ENCODE data around the gene NINL. TPM values are rescaled to one million over a fixed set of nuclear protein-coding genes. Genes with fewer than 3 reads are reported as not detected.

The NINL gene
- total and polyA plus RNA-seq, 2 of the 4 experiments (the other 2 are of a cell fraction): 3.0 to 10.4 TPM

GRCh38 chr20:25466846-25467245 lies 118.5 kb downstream of the NINL start:
- H3K9ac ChIP-seq (ENCODE audit: low read depth, low read length): no peak overlapping the region
- no peak for DNase-seq
- in situ Hi-C loops (cut with MboI; ENCODE audit: low sequenced_read_pairs) (no loop called here), intact Hi-C loops (cut with micrococcal nuclease) (no loop called here), dilution Hi-C loops (cut with HindIII; ENCODE audit: low sequenced_read_pairs, unreplicated experiment) (no loop called here)
- no peak overlapping the region for H3K27ac ChIP-seq (ENCODE audit: insufficient read depth, low read length)
- no TSS peak for BruUV-seq (replicated peaks)
- peaks cover 3% of the 10 kb centered on the region; the same call in 1 of the 2 replicates for H4K20me1 ChIP-seq (ENCODE audit: insufficient read depth, low read length)
- peaks cover 4 to 7% of the 10 kb centered on the region in 2 experiments; a peak in 1 of 4 replicates for H3K79me1 ChIP-seq (ENCODE audit: low read depth in 1 of 2, low read length in 2 of 2)
- H2BK120ac ChIP-seq (ENCODE audit: low read depth, low read length): no peak overlapping the region
- no peak overlapping the region for H2AFZ ChIP-seq (replicated peaks; ENCODE audit: low read length, poor library complexity)
- no peak overlapping the region for H3K23ac ChIP-seq (ENCODE audit: low read depth, low read length)
- H3K4me3 ChIP-seq (ENCODE audit: insufficient read depth, low read depth, low read length): no peak overlapping the region
- no peak overlapping the region for H2BK5ac ChIP-seq (ENCODE audit: low read depth, low read length, poor library complexity, severe bottlenecking)
- H3K27me3 ChIP-seq (ENCODE audit: control insufficient read depth, insufficient read depth, low read length): no peaks in the 10 kb centered on the region
- no peak overlapping the region for H4K91ac ChIP-seq (ENCODE audit: insufficient read depth, low read depth, low read length)
- H3K36me3 ChIP-seq (ENCODE audit: control insufficient read depth, insufficient read depth, low read length): peaks cover 35% of the 10 kb centered on the region
- H4K5ac ChIP-seq (ENCODE audit: low read depth, low read length): no peak overlapping the region
- ChIA-PET POLR2A (ENCODE audit: unreplicated experiment) (no interaction called here), CTCF (no interaction called here)
- H3K14ac ChIP-seq (replicated peaks; ENCODE audit: low read depth, low read length): no peak overlapping the region
- no peak overlapping the region for H2BK15ac ChIP-seq (ENCODE audit: low read depth, low read length)
- no peaks in the 10 kb centered on the region for H3K9me3 ChIP-seq (ENCODE audit: control insufficient read depth, insufficient read depth, low read length)
- H2AK9ac ChIP-seq (replicated peaks; ENCODE audit: low read depth, low read length, poor library complexity): no peak overlapping the region
- no peak overlapping the region for H2BK20ac ChIP-seq (ENCODE audit: low read depth, low read length)
- H3K18ac ChIP-seq (ENCODE audit: low read depth, low read length): no peak overlapping the region
- no peak overlapping the region for H3K56ac ChIP-seq (ENCODE audit: extremely low read depth, insufficient read depth, low read length)
- ATAC-seq (ENCODE audit: low read depth): no peak
- no peaks in the 10 kb centered on the region for H3K4me1 ChIP-seq (ENCODE audit: control insufficient read depth, insufficient read depth, low read length)
- H3K4ac ChIP-seq (ENCODE audit: low read depth, low read length): no peak overlapping the region
- no peak overlapping the region for H2AK5ac ChIP-seq (ENCODE audit: low read depth, low read length)
- no peak for TF ChIP-seq MAZ (IDR thresholded peaks at IDR 0.05; ENCODE audit: borderline replicate concordance, low read depth, low read length)
- no peak for TF ChIP-seq MXI1 (IDR thresholded peaks at IDR 0.05; ENCODE audit: borderline replicate concordance, low read depth, low read length)
- TF ChIP-seq SMC3 (IDR thresholded peaks at IDR 0.05; ENCODE audit: low read depth, low read length): no peak
- TF ChIP-seq CEBPB (IDR thresholded peaks at IDR 0.05; ENCODE audit: low read depth, low read length): no peak
- no peak for TF ChIP-seq FOS (IDR thresholded peaks at IDR 0.05; ENCODE audit: low read depth, low read length)
- no peak for TF ChIP-seq RFX5 (IDR thresholded peaks at IDR 0.05; ENCODE audit: low read depth, low read length)
- no peak for TF ChIP-seq BHLHE40 (IDR thresholded peaks at IDR 0.05; ENCODE audit: low read depth, low read length)
- no peak for TF ChIP-seq CHD1 (IDR thresholded peaks at IDR 0.05; ENCODE audit: low read depth, low read length)
- no peak for TF ChIP-seq NFE2L2 (IDR thresholded peaks at IDR 0.05; ENCODE audit: low read depth, low read length)
- no peak for TF ChIP-seq RAD21 (IDR thresholded peaks at IDR 0.05; ENCODE audit: low read length)
- TF ChIP-seq CTCF (conservative IDR thresholded peaks at IDR 0.05; ENCODE audit: low read depth, low read length): no peak
- TF ChIP-seq RCOR1 (IDR thresholded peaks at IDR 0.05; ENCODE audit: insufficient replicate concordance, low read length): no peak
- no peak for TF ChIP-seq ELK1 (IDR thresholded peaks at IDR 0.05; ENCODE audit: borderline replicate concordance, low read depth, low read length)
- no peak for TF ChIP-seq USF2 (IDR thresholded peaks at IDR 0.05; ENCODE audit: low read depth, low read length)
- TF ChIP-seq MAFK (IDR thresholded peaks at IDR 0.05; ENCODE audit: low read depth, low read length): no peak
- no peak for TF ChIP-seq POLR2A (IDR thresholded peaks at IDR 0.05; ENCODE audit: low read depth, low read length)
- WGBS, 2 experiments (ENCODE audit: extremely low coverage in 2 of 2, insufficient read length in 1 of 2): no CpG with 5 or more reads among the region's 7 CpGs
- no peak overlapping the region for H4K8ac ChIP-seq (ENCODE audit: low read depth in 2 of 2, low read length in 2 of 2)
- no peaks in the 10 kb centered on the region; the same call in 1 of the 2 replicates for H3K9me1 ChIP-seq (ENCODE audit: insufficient read depth, low read length)
- H3K4me2 ChIP-seq (ENCODE audit: low read depth, low read length): no peak overlapping the region
